ENCODE data around the gene TMEM82.

Gene TMEM82

DNA sequence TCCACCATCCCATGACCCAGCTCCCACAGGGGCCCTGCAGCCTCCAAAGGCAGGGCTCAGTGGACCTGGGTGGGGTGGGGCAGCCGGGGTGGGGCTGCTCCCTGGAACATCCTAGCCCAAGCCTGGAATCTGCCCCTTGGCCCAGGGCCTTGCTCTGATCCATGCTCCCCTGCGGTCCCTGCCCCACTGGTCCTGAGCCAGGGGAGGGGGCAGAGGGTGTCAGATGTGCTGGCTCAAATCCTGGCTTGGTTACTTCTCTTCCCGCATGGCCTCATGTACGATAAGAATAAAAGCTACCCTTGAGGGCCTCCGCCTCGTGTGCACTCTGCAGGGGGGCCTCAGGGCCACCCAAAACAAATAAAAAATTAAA, 5.4 kb upstream of the TMEM82 start:
- DNase-seq: no peak

- no peak for DNase-seq
Measured at GRCh38 chr1:15737324-15738319, 4.7 kb upstream of the TMEM82 start.

- DNase-seq: no peak
Measured at GRCh38 chr1:15738416-15739113, 3.7 kb upstream of the TMEM82 start.

DNA sequence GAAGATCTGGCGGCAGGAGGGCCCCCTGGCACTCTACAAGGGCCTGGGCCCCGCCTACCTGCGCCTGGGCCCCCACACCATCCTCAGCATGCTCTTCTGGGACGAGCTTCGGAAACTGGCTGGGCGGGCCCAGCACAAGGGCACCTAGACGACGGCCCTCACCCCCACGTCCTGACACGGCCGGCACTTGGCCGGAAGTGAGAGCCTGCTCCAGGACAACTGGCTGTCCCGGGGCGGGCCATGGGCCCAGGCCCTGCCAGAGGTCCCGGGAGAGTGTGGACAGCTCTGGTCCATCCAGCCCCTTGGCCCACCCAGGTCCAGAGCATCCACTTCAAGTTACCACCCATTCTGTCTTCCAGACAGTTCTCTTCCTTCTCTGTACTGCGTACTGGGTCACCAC, 3.0 kb upstream of the TMEM82 start:
- DNase-seq: no peak

DNA sequence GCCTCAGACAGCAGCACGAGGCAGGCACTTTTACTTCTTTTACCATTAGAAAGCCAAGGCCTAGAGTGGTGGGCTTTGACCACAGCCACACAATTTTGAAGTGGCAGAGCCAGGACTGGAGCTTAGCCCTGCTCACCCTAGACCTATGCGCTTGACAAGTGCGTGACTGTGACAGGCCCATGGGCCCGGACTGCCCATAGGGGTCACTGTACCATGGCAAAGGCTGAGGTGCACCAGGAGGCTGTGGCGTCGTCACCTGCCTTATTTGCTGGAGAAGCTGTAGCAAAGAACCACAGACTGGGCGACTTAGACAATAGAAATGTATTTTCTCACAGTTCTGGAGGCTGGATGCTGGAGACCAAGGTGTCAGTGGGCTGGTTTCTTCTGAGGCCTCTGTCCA, 2.6 kb upstream of the TMEM82 start:
- DNase-seq: no peak

GRCh38 chr1:15740924-15741850, 1.1 kb upstream of the TMEM82 start:
- DNase-seq: peak; percentile 43

GRCh38 chr1:15744122-15744679, 1.9 kb downstream of the TMEM82 start:
- DNase-seq: no peak

DNA sequence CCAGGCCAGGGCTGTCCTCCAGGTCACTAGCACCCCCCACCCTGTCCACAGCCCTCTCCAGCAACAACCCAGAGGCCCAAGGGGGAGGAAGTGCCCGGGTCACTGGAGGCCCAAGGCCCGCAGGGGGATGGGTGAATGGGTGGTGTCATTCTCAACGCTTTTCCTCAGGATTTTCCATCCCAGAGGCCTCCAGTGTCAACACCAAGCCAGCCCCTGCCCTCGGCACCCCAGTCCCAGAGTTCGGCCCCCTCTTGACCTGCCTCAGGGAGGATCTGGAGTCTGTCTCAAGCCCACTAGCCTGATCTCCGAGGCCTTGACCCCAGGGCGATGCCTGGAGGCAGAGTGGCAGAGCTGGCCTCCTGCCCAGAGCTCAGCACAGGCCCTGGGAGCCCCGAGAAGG, 5.1 kb downstream of the TMEM82 start:
- no peak for DNase-seq

DNA sequence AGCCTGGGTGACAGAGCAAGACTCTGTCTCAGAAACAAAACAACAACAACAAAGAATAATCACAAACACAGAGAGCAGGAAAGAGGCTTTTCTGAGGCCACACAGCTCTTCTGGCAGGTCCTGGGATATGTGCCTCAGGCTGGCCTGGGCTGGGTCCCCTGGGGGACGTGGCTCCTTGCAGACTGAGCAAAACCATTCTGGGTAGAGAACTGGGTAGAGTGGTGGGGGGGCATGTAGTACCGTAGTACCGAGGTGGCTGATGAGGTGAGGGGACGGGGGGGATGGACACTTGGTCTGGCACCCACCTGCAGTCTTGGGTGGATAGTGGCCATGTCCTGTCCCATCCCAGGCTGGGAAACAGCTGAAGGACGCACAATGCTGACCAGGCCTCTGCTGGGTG, 6.0 kb downstream of the TMEM82 start:
- no peak for DNase-seq

DNA sequence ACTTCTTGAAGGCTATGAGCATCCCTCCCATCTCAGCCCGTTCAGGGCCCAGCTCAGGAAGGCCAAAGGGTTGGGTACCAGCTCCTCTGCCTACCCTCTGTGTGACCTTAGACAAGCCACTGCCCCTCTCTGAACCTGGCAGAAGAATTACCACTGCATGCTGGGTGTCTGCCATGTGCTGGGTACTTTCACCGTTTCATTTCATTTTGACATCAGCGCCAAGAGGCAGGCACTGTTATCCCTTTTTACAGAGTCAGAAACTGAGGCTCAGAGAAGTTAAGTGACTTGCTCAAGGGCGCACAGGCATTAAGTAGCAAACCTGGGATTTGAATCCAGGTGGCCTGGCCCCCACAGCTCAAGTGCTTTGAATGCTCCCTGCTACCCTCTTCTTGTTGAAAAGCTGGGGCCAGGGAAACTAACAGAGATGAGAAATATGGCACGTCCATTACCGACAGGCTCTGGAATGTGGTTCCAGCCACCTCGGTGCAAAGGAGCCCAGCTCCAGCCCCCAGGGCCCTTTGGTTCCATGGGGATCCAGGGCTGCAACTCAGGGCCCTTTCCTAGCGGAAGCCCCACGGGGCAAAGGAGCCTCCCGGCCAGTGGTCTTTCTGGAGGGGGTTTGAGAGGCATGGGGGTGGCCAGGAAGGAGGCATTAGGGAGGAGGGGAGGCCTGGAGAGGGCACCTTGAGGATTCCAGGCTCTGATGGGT, 6.5 kb downstream of the TMEM82 start:
- DNase-seq: no peak

GRCh38 chr1:15749399-15750291, 7.3 kb downstream of the TMEM82 start:
- no peak for DNase-seq

GRCh38 chr1:15750924-15751323, 8.6 kb downstream of the TMEM82 start:
- DNase-seq: no peak

- no peak for DNase-seq
Measured at GRCh38 chr1:15751717-15752116, 9.4 kb downstream of the TMEM82 start.

DNA sequence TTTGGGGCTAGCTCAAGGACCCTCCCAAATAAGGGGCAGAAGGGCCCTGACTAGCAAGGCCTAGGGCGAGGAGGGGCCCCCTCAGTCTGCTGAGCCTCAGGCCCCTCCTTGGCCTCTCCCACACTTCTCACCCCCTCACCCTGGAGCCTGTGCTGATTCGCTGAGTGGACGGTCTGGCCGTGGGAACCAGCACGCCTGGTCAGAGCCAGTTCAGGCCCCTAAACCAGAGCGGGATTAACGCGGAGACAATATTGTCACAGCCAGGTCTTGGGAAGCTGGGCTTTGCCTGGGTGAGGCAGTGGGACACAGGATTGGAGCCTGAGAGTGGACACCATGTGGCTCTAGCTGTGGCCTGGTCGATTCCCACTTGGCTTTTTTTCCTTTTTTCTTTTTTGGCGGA, 11.5 kb downstream of the TMEM82 start:
- no peak for DNase-seq

GRCh38 chr1:15755021-15755645, 12.8 kb downstream of the TMEM82 start:
- DNase-seq: no peak

DNA sequence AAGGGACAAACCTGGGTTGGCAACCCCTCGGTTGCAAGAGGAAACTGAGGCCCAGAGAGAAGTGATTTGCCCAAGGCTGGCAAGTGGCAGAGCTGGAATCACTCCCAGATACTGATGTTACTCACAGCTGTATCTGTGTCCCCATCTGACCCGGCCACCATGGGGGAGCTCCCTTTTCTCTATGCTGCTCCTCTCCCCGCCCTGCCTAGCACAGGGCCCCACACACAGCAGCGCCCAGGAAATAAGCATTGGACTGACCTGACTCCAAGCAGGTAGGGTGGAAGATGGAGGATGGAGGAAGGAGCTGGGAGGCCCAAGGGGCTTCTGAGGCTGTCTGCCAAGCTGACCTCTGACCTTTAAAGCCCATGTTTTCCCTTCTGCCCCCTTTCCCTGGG, 13.3 kb downstream of the TMEM82 start:
- no peak for DNase-seq

- no peak for DNase-seq
Measured at GRCh38 chr1:15756143-15757015, 14.1 kb downstream of the TMEM82 start.

DNA sequence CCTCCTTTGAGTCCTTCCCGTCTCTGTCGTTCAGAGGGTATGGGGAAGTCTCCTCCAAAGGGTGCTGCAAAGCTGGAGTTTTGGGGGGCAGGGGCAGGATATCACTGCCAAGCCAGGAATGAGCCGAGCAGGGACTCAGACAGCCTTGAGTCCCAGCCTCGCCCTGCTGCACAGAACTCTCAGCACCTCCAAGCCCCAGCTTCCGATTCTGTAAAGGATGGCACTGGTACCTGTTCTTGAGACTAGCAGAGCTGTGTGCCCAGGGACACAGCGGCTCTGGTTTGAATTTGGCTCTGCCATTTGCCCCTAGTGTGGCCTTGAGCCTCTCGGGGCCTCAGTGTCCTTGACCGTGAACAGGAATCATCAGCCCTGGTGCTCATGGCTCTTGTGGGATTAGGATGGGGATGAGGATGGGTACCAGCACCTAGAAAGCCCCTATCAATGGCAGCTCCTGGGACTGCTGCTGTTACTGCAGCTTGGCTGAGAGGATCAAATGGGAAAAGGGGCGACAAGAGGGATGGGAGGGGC, 14.8 kb downstream of the TMEM82 start:
- no peak for DNase-seq
